ENCODE data around the gene RHBDF2.

Gene RHBDF2

DNA sequence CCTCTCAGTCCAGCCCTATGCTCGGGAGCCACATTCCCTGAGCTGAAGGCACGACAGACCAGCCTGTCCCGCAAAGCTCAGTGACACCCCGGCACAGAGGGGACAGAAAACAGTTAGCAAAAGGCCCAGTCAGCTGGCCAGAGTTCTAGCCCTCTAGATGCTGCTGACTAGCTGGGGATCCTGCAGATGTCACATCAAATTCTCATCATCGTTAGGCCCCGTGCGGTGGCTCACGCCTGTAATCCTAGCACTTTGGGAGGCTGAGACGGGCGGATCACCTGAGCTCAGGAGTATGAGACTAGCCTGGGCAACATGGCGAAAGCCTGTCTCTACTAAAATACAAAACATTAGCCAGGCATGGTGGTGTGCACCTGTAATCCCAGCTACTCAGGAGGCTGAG is 65.5 kb downstream of the RHBDF2 start:
- DNase-seq: no peak

GRCh38 chr17:76434870-76435269 is 66.4 kb downstream of the RHBDF2 start:
- no peak for DNase-seq

DNA sequence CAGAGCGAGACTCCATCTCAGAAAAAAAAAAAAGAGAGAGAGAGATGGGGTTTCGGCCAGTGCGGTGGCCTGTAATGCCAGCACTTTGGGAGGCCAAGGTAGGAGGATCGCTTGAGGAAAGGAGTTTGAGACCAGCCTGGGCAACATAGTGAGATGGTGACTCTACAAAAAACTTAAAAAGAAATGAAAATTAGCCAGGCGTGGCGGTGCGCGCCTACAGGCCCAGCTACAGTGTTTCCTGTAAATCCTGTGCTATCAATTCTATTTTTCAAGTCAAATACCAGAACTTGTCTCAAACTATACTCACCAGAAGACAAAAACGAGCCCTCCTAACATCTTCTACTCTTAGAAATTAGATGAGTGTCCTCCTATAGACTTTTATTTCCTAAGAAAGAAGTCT is 67.5 kb downstream of the RHBDF2 start:
- DNase-seq: no peak

GRCh38 chr17:76432712-76433336 is 68.4 kb downstream of the RHBDF2 start:
- DNase-seq: no peak

- DNase-seq: no peak
Measured at GRCh38 chr17:76432004-76432403, 69.2 kb downstream of the RHBDF2 start.

- DNase-seq: no peak
Measured at GRCh38 chr17:76431509-76431908, 69.7 kb downstream of the RHBDF2 start.

GRCh38 chr17:76428511-76428910 is 72.7 kb downstream of the RHBDF2 start:
- DNase-seq: no peak

- peak; percentile 28 for DNase-seq
Measured at GRCh38 chr17:76427501-76428231, 73.6 kb downstream of the RHBDF2 start.

DNA sequence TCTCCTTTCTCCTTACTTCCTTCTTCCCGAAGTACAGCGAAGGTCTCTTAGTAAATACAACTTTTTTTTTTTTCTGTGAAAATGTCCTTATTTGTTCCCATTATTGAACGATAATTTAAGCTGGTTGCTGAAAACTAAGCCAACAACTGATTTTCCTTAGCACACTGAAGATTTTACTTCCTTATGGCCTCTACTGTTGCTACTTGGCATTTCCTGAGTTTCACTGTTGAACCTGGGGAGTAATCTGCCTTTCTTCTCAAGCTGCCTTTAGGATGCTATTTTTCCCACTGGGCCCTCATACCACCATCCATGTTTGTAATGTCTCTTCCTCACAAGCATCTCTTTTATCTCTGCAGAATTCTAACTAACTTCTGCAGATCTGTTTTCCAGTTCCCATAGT is 74.4 kb downstream of the RHBDF2 start:
- DNase-seq: no peak

GRCh38 chr17:76422860-76423259 is 78.4 kb downstream of the RHBDF2 start:
- DNase-seq: no peak

DNA sequence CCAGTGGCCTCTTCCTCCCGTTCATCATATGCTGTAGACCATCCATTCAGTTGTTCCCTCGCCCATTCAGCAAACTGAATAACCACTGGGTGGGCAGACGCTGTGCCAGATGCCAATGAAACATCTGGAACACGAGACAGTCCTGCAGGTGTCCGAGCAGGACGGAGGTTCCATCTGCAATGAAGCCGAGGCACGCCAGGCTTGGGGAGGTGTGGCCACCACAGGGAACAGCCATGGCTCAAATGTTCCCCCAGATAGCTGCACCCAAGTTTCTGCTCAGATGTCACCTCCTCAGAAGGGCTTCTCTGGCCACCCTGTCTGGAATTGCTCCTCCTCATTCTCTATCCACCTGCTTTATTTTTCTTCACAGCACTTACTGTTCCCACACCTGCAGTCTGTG is 78.8 kb downstream of the RHBDF2 start:
- no peak for DNase-seq

GRCh38 chr17:76421044-76421407 is 80.2 kb downstream of the RHBDF2 start:
- DNase-seq: no peak

All from right kidney (tissue), 1 donor.